T follicular helper cell (primary cell): ENCODE data around the gene GALNT17.

Experiments used
- DNase-seq: peaks from one replicate; pipeline ENCODE4 v3.0.0-alpha.2; 2020; ENCODE audit warnings: low read depth

The GALNT17 gene

GRCh38 chr7:71402684-71403083 lies 270.7 kb downstream of the GALNT17 start:
- DNase-seq: no peak

GRCh38 chr7:71403202-71403946 lies 271.4 kb downstream of the GALNT17 start:
- no peak for DNase-seq

GRCh38 chr7:71404726-71405345 lies 272.9 kb downstream of the GALNT17 start:
- no peak for DNase-seq

- no peak for DNase-seq
These were observed 276.3 kb downstream of the GALNT17 start for GRCh38 chr7:71408271-71408670.

- DNase-seq: no peak
These were observed 277.7 kb downstream of the GALNT17 start for GRCh38 chr7:71409550-71410157.

GRCh38 chr7:71411475-71411874 lies 279.5 kb downstream of the GALNT17 start:
- DNase-seq: no peak

GRCh38 chr7:71414490-71414889 lies 282.5 kb downstream of the GALNT17 start:
- no peak for DNase-seq

- DNase-seq: no peak
These were observed 287.8 kb downstream of the GALNT17 start for GRCh38 chr7:71419546-71420337.

GRCh38 chr7:71422104-71422503 lies 290.2 kb downstream of the GALNT17 start:
- DNase-seq: no peak

- no peak for DNase-seq
These were observed 292.5 kb downstream of the GALNT17 start for GRCh38 chr7:71424166-71425035.

- DNase-seq: no peak
These were observed 297.1 kb downstream of the GALNT17 start for GRCh38 chr7:71429083-71429482.

- DNase-seq: no peak
These were observed 298.3 kb downstream of the GALNT17 start for GRCh38 chr7:71430246-71430645.

- no peak for DNase-seq
These were observed 307.4 kb downstream of the GALNT17 start for GRCh38 chr7:71439321-71439720.

- DNase-seq: no peak
These were observed 310.7 kb downstream of the GALNT17 start for GRCh38 chr7:71442492-71443190.

GRCh38 chr7:71443191-71443530 lies 311.2 kb downstream of the GALNT17 start:
- no peak for DNase-seq

GRCh38 chr7:71444130-71444529 lies 312.2 kb downstream of the GALNT17 start:
- no peak for DNase-seq

- DNase-seq: no peak
These were observed 321.7 kb downstream of the GALNT17 start for GRCh38 chr7:71453630-71454029.

- no peak for DNase-seq
These were observed 323.0 kb downstream of the GALNT17 start for GRCh38 chr7:71454981-71455380.

GRCh38 chr7:71457021-71457420 lies 325.1 kb downstream of the GALNT17 start:
- no peak for DNase-seq

- no peak for DNase-seq
These were observed 326.1 kb downstream of the GALNT17 start for GRCh38 chr7:71457846-71458590.
